ENCODE measurements around the gene C1QTNF4. TPM values are rescaled to one million over a fixed set of nuclear protein-coding genes. Genes with fewer than 3 reads are reported as not detected.
A peak's percentile ranks its signal among the peaks of the same experiment; 100 is the strongest.
"Not testable (repeated sequence)": the region's sequence is repeated elsewhere in the genome, so short reads cannot be mapped to it uniquely, and the experiment has no call there.

The C1QTNF4 gene
- total RNA-seq, 1 donor from 2014 or later, result 1.4 TPM

- no peak for DNase-seq (ENCODE audit: low spot score)
These were observed 28.0 kb downstream of the C1QTNF4 start for GRCh38 chr11:47566149-47566698.

GRCh38 chr11:47565340-47566148 is 28.7 kb downstream of the C1QTNF4 start, which contains the start of gene PTPMT1:
Gene PTPMT1 (plus strand): TSS chr11:47565599. CDS start chr11:47565623, 24 bp downstream.
- peak; percentile 75 for DNase-seq (ENCODE audit: low spot score)

- DNase-seq (ENCODE audit: low spot score), result no peak
These were observed 29.3 kb downstream of the C1QTNF4 start for GRCh38 chr11:47564933-47565339.

- not testable (repeated sequence) for DNase-seq (ENCODE audit: low spot score)
These were observed 29.8 kb downstream of the C1QTNF4 start for GRCh38 chr11:47564366-47564765.

GRCh38 chr11:47562393-47562792 is 31.8 kb downstream of the C1QTNF4 start:
- DNase-seq (ENCODE audit: low spot score), result not testable (repeated sequence)

GRCh38 chr11:47560426-47560825 is 33.8 kb downstream of the C1QTNF4 start:
- no peak for DNase-seq (ENCODE audit: low spot score)

- no peak for DNase-seq (ENCODE audit: low spot score)
These were observed 35.5 kb downstream of the C1QTNF4 start for GRCh38 chr11:47558695-47559094.

- DNase-seq (ENCODE audit: low spot score), result not testable (repeated sequence)
These were observed 37.2 kb downstream of the C1QTNF4 start for GRCh38 chr11:47557004-47557403.

GRCh38 chr11:47553406-47553743 is 40.8 kb downstream of the C1QTNF4 start:
- DNase-seq (ENCODE audit: low spot score), result no peak

GRCh38 chr11:47552566-47553405 is 41.4 kb downstream of the C1QTNF4 start, which contains the start of gene CELF1:
Gene CELF1 (minus strand): TSS chr11:47553132. CDS start chr11:47499523, 53,609 bp downstream.
- peak; percentile 92 for DNase-seq (ENCODE audit: low spot score)

- no peak for DNase-seq (ENCODE audit: low spot score)
These were observed 42.1 kb downstream of the C1QTNF4 start for GRCh38 chr11:47552056-47552565.

- DNase-seq (ENCODE audit: low spot score), result no peak
These were observed 43.1 kb downstream of the C1QTNF4 start for GRCh38 chr11:47551086-47551485.

GRCh38 chr11:47550288-47551047 is 43.7 kb downstream of the C1QTNF4 start:
- DNase-seq (ENCODE audit: low spot score), result no peak

GRCh38 chr11:47546274-47546673 is 47.9 kb downstream of the C1QTNF4 start:
- not testable (repeated sequence) for DNase-seq (ENCODE audit: low spot score)

GRCh38 chr11:47545298-47545697 is 48.9 kb downstream of the C1QTNF4 start:
- no peak for DNase-seq (ENCODE audit: low spot score)

GRCh38 chr11:47541070-47541469 is 53.1 kb downstream of the C1QTNF4 start:
- no peak for DNase-seq (ENCODE audit: low spot score)

GRCh38 chr11:47539681-47540039 is 54.6 kb downstream of the C1QTNF4 start:
- DNase-seq (ENCODE audit: low spot score), result no peak
